NT2/D1 (cell line): Measurements from ENCODE around the gene DCP1B.

Source experiments
- DNase-seq: peaks from one replicate; pipeline ENCODE4 v3.0.0-alpha.2; 2011; ENCODE audit warnings: low read depth, low spot score
- H3K27me3 ChIP-seq: 2 replicates; pipeline ENCODE4 v1.6.0; 2011; ENCODE audit warnings: mild to moderate bottlenecking; ENCODE audit not compliant: insufficient read length, insufficient read depth
- H3K36me3 ChIP-seq: 2 replicates; pipeline ENCODE4 v1.6.1; 2011; ENCODE audit warnings: mild to moderate bottlenecking, low read length, mixed read lengths; ENCODE audit not compliant: insufficient read depth, insufficient read length
- H3K4me1 ChIP-seq: 2 replicates; pipeline ENCODE4 v1.5.1; 2011; ENCODE audit not compliant: insufficient read depth, insufficient read length
- H3K4me3 ChIP-seq: 2 replicates; pipeline ENCODE4 v1.5.1; 2011; ENCODE audit warnings: low read depth; ENCODE audit not compliant: insufficient read length
- H3K9ac ChIP-seq: 2 replicates; pipeline ENCODE4 v1.6.0; 2011; ENCODE audit warnings: low read depth; ENCODE audit not compliant: insufficient read length
- H3K9me3 ChIP-seq: 2 replicates; pipeline ENCODE4 v1.5.1; 2011; ENCODE audit warnings: mild to moderate bottlenecking, low read length; ENCODE audit not compliant: insufficient read depth
- SUZ12 ChIP-seq: IDR thresholded peaks from 2 replicates; pipeline ENCODE4 v1.6.1; 2011; ENCODE audit not compliant: insufficient read length, insufficient read depth; ENCODE audit errors: extremely low read depth
- YY1 ChIP-seq: IDR thresholded peaks from 2 replicates; pipeline ENCODE4 v1.6.1; 2011; ENCODE audit not compliant: insufficient read length, insufficient read depth
- ZNF274 ChIP-seq: IDR thresholded peaks from 2 replicates; pipeline ENCODE4 v1.6.1; 2011; ENCODE audit warnings: mild to moderate bottlenecking, low read depth, low read length

DCP1B gene

GRCh38 chr12:1980282-1980681, 24.0 kb downstream of the DCP1B start:
- DNase-seq, result no peak
- peaks cover 9% of the 10 kb centered on the region for H3K36me3 ChIP-seq
- no peaks in the 10 kb centered on the region for H3K4me1 ChIP-seq
- no peak overlapping the region for H3K4me3 ChIP-seq
- H3K9ac ChIP-seq, result no peak overlapping the region
- no peaks in the 10 kb centered on the region for H3K27me3 ChIP-seq
- peaks cover 9% of the 10 kb centered on the region for H3K9me3 ChIP-seq
- no peak for TF ChIP-seq ZNF274
- no peak for TF ChIP-seq YY1
- no peak for TF ChIP-seq SUZ12

GRCh38 chr12:1978078-1978862, 26.0 kb downstream of the DCP1B start:
- TF ChIP-seq ZNF274 (no peak), SUZ12 (no peak), YY1 (no peak)
- no peaks in the 10 kb centered on the region for H3K9me3 ChIP-seq
- DNase-seq, result no peak
- no peaks in the 10 kb centered on the region for H3K4me1 ChIP-seq
- H3K4me3 ChIP-seq, result no peak overlapping the region
- H3K9ac ChIP-seq, result no peak overlapping the region
- H3K36me3 ChIP-seq, result peaks cover 3% of the 10 kb centered on the region
- no peaks in the 10 kb centered on the region for H3K27me3 ChIP-seq

GRCh38 chr12:1977588-1977987, 26.7 kb downstream of the DCP1B start:
- H3K4me1 ChIP-seq, result no peaks in the 10 kb centered on the region
- no peak for DNase-seq
- H3K9me3 ChIP-seq, result no peaks in the 10 kb centered on the region
- peaks cover 3% of the 10 kb centered on the region for H3K36me3 ChIP-seq
- H3K4me3 ChIP-seq, result no peak overlapping the region
- TF ChIP-seq YY1 (no peak), SUZ12 (no peak), ZNF274 (no peak)
- H3K27me3 ChIP-seq, result no peaks in the 10 kb centered on the region
- H3K9ac ChIP-seq, result no peak overlapping the region

- Histone ChIP-seq H3K4me3 (no peak overlapping the region), H3K9ac (no peak overlapping the region), H3K4me1 (no peaks in the 10 kb centered on the region), H3K36me3 (peaks cover 3% of the 10 kb centered on the region), H3K9me3 (no peaks in the 10 kb centered on the region), H3K27me3 (no peaks in the 10 kb centered on the region)
- no peak for TF ChIP-seq SUZ12
- no peak for TF ChIP-seq YY1
- no peak for TF ChIP-seq ZNF274
- DNase-seq, result no peak
Observed at GRCh38 chr12:1977109-1977508, 27.1 kb downstream of the DCP1B start.

- Histone ChIP-seq H3K4me1 (no peaks in the 10 kb centered on the region), H3K9ac (no peak overlapping the region), H3K9me3 (no peaks in the 10 kb centered on the region), H3K4me3 (no peak overlapping the region), H3K27me3 (no peaks in the 10 kb centered on the region), H3K36me3 (peaks cover 3% of the 10 kb centered on the region)
- TF ChIP-seq YY1, result no peak
- TF ChIP-seq SUZ12, result no peak
- no peak for TF ChIP-seq ZNF274
- DNase-seq, result no peak
Observed at GRCh38 chr12:1974812-1975211, 29.4 kb downstream of the DCP1B start.

GRCh38 chr12:1972856-1973317, 31.4 kb downstream of the DCP1B start:
- TF ChIP-seq ZNF274 (no peak), YY1 (no peak), SUZ12 (no peak)
- H3K4me3 ChIP-seq, result no peak overlapping the region
- H3K36me3 ChIP-seq, result peaks cover 3% of the 10 kb centered on the region
- no peaks in the 10 kb centered on the region for H3K27me3 ChIP-seq
- H3K9ac ChIP-seq, result no peak overlapping the region
- H3K9me3 ChIP-seq, result no peaks in the 10 kb centered on the region
- DNase-seq, result no peak
- no peaks in the 10 kb centered on the region for H3K4me1 ChIP-seq

- no peak for TF ChIP-seq YY1
- TF ChIP-seq SUZ12, result no peak
- TF ChIP-seq ZNF274, result no peak
- peaks cover 3% of the 10 kb centered on the region for H3K36me3 ChIP-seq
- H3K9me3 ChIP-seq, result no peaks in the 10 kb centered on the region
- no peak overlapping the region for H3K4me3 ChIP-seq
- no peak overlapping the region for H3K9ac ChIP-seq
- H3K27me3 ChIP-seq, result no peaks in the 10 kb centered on the region
- H3K4me1 ChIP-seq, result no peaks in the 10 kb centered on the region
- DNase-seq, result no peak
Observed at GRCh38 chr12:1972260-1972659, 32.0 kb downstream of the DCP1B start.
